Measurements from ENCODE around the gene STEAP1B.

Gene STEAP1B

GRCh38 chr7:22460363-22460988 is 39.5 kb downstream of the STEAP1B start:
- TF ChIP-seq RAD21 (IDR thresholded peaks at IDR 0.05; ENCODE audit: low read depth) (no peak), FOXM1 (IDR thresholded peaks at IDR 0.05; ENCODE audit: borderline replicate concordance, low read depth) (no peak), CEBPB (IDR thresholded peaks at IDR 0.05) (no peak), REST (IDR thresholded peaks at IDR 0.05; ENCODE audit: low read depth) (no peak), USF1 (IDR thresholded peaks at IDR 0.05) (no peak), EP300 (IDR thresholded peaks at IDR 0.05; ENCODE audit: borderline replicate concordance) (no peak), YY1 (IDR thresholded peaks at IDR 0.05; ENCODE audit: low read depth) (no peak), NFIC (IDR thresholded peaks at IDR 0.05) (no peak)

- TF ChIP-seq USF1 (IDR thresholded peaks at IDR 0.05) (no peak), CREB1 (IDR thresholded peaks at IDR 0.05; ENCODE audit: low read depth) (no peak), RAD21 (IDR thresholded peaks at IDR 0.05; ENCODE audit: low read depth) (no peak), ZBTB7A (IDR thresholded peaks at IDR 0.05; ENCODE audit: low read depth) (no peak), YY1 (IDR thresholded peaks at IDR 0.05; ENCODE audit: low read depth) (no peak), REST (IDR thresholded peaks at IDR 0.05; ENCODE audit: low read depth) (no peak), TEAD4 (IDR thresholded peaks at IDR 0.05) (no peak), NFIC (IDR thresholded peaks at IDR 0.05) (no peak)
Observed at GRCh38 chr7:22457471-22457870, 42.5 kb downstream of the STEAP1B start.

GRCh38 chr7:22454446-22454845 is 45.5 kb downstream of the STEAP1B start:
- no peak for TF ChIP-seq CREB1 (IDR thresholded peaks at IDR 0.05; ENCODE audit: low read depth)
- TF ChIP-seq FOXM1 (IDR thresholded peaks at IDR 0.05; ENCODE audit: borderline replicate concordance, low read depth): no peak
- no peak for TF ChIP-seq EP300 (IDR thresholded peaks at IDR 0.05; ENCODE audit: borderline replicate concordance)
- TF ChIP-seq YY1 (IDR thresholded peaks at IDR 0.05; ENCODE audit: low read depth): no peak
- no peak for TF ChIP-seq REST (IDR thresholded peaks at IDR 0.05; ENCODE audit: low read depth)
- TF ChIP-seq TCF12 (IDR thresholded peaks at IDR 0.05; ENCODE audit: low read depth): no peak
- no peak for TF ChIP-seq ZBTB7A (IDR thresholded peaks at IDR 0.05; ENCODE audit: low read depth)
- TF ChIP-seq TAF1 (IDR thresholded peaks at IDR 0.05; ENCODE audit: low read depth): no peak
- TF ChIP-seq EGR1 (IDR thresholded peaks at IDR 0.05): no peak
- no peak for TF ChIP-seq NFIC (IDR thresholded peaks at IDR 0.05)
- no peak for TF ChIP-seq USF1 (IDR thresholded peaks at IDR 0.05)
- no peak for TF ChIP-seq TEAD4 (IDR thresholded peaks at IDR 0.05)
- no peak for TF ChIP-seq CEBPB (IDR thresholded peaks at IDR 0.05)
- TF ChIP-seq RAD21 (IDR thresholded peaks at IDR 0.05; ENCODE audit: low read depth): no peak
- TF ChIP-seq MAX (IDR thresholded peaks at IDR 0.05): no peak

GRCh38 chr7:22452960-22453558 is 46.9 kb downstream of the STEAP1B start:
- TF ChIP-seq EP300 (IDR thresholded peaks at IDR 0.05; ENCODE audit: borderline replicate concordance) (no peak), EGR1 (IDR thresholded peaks at IDR 0.05) (no peak), REST (IDR thresholded peaks at IDR 0.05; ENCODE audit: low read depth) (no peak)

Data from Ishikawa (cell line).